Measurements from ENCODE around the gene PPM1K. TPM values are rescaled to one million over a fixed set of nuclear protein-coding genes. Genes with fewer than 3 reads are reported as not detected.

The PPM1K gene
- total RNA-seq, 1 donor from 2014 or later, result 22.8 TPM

DNA sequence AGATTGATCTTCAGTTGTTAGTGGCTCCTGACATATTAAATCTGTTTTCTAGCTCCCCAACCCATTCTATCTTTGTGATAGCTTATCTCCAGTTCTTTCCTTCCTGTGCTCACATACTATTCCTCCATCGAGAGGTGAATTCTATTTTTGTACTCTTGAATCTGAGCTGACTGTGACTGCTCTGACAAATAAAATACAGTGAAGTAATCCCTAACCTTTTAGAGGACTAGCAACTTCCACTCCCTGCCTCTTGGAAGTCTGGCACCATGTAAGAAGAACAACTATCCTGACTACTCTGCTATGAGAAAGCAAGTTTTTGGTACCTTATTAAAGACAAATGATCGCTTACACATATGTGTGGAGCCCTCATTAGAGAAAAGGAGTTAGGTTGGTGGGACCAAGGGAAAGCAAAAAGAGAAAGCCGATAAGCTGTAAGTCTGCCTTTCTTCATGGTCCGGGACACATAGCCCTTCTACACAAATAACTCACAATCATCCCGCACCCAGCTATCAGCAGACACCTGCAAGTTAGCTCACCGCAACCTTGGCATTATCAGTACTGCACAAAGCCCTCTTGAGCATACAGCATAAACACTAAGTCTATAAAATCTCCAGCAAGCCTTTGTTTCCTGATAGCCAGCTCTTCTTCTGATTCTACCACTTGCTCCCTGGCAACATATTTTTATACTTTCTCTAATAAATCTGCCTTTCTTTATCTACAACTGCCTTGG, 13.5 kb upstream of the PPM1K start:
- no peaks in the 10 kb centered on the region for H3K4me1 ChIP-seq
- H3K9me3 ChIP-seq, result no peaks in the 10 kb centered on the region
- TF ChIP-seq POLR2A (IDR thresholded peaks at IDR 0.05), result no peak
- no peak for TF ChIP-seq CTCF (IDR thresholded peaks at IDR 0.05)
- no peak for TF ChIP-seq POLR2AphosphoS5 (IDR thresholded peaks at IDR 0.05; ENCODE audit: insufficient read depth in 1 of 2, low read depth in 1 of 2)
- H3K36me3 ChIP-seq, result no peaks in the 10 kb centered on the region
- no peak for DNase-seq (ENCODE audit: extremely low spot score in 2 of 2)
- intact Hi-C loops (cut with DNase I), result no loop called here
- no peak overlapping the region for H3K27ac ChIP-seq
- H3K27me3 ChIP-seq, result no peaks in the 10 kb centered on the region
- H3K4me3 ChIP-seq, result no peak overlapping the region

DNA sequence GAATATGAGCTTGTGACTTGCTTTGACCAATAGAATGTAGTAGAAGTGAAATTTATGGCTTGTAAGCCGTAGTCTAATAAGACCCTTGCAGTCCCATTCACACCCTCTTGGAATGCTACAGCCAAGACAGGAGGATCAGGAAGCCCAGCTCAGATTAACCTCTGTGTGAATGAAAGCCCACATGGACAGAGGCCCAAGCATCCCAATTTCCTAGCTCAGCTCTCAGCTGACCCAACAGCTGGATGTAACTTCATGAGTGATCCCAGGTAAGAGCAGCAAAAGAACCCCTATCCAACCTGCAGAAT, 12.8 kb upstream of the PPM1K start:
- Histone ChIP-seq H3K36me3 (no peaks in the 10 kb centered on the region), H3K27ac (no peak overlapping the region), H3K9me3 (no peaks in the 10 kb centered on the region), H3K27me3 (no peaks in the 10 kb centered on the region), H3K4me1 (no peaks in the 10 kb centered on the region), H3K4me3 (no peak overlapping the region)
- no peak for DNase-seq (ENCODE audit: extremely low spot score in 2 of 2)
- intact Hi-C loops (cut with DNase I), result no loop called here
- TF ChIP-seq CTCF (IDR thresholded peaks at IDR 0.05) (no peak), POLR2A (IDR thresholded peaks at IDR 0.05) (no peak), POLR2AphosphoS5 (IDR thresholded peaks at IDR 0.05; ENCODE audit: insufficient read depth in 1 of 2, low read depth in 1 of 2) (no peak)

DNA sequence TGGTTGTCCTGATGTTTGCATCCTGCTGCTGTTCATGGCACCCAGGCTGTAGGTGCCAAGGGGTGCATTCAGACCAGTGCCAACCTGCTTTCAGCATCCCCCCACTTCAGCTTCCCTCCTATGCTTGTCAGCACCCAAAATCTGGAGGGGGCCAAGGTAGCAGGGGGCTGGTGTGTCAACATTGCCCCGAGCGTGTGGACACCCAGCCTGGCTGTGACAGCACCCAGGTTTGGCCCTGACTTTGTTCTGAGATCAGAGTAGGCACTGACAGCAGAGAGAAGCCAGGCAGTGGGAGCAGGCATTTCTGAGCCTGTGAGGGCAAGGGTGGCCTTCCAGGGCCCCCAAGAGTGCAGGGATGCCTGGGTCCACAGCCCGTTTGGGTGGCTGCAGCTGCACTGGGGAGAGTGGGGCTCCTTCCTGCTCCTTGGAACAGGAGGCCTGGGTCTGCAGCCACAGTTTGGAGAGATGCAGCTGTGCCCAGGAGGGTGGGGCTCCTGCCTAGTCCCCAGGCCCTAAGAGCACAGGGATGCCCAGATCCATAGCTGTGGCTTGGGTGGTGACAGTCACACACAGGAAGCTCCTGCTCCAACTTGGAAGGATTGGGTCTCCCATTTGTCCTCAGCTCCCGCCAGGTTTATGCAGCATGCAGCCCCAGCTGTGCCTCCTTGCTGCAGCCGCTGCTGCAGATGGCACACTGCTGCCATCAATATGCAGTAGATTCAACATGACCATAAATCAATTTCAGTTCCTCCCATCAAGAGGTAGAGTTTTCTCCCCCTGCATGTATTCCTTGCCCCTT, 12.3 kb upstream of the PPM1K start:
- Histone ChIP-seq H3K4me3 (no peak overlapping the region), H3K36me3 (no peaks in the 10 kb centered on the region), H3K4me1 (peaks cover under 1% of the 10 kb centered on the region), H3K27me3 (no peaks in the 10 kb centered on the region), H3K9me3 (no peaks in the 10 kb centered on the region), H3K27ac (no peak overlapping the region)
- DNase-seq (ENCODE audit: extremely low spot score in 2 of 2), result no peak
- intact Hi-C loops (cut with DNase I), result no loop called here
- TF ChIP-seq CTCF (IDR thresholded peaks at IDR 0.05) (no peak), POLR2A (IDR thresholded peaks at IDR 0.05) (no peak), POLR2AphosphoS5 (IDR thresholded peaks at IDR 0.05; ENCODE audit: insufficient read depth in 1 of 2, low read depth in 1 of 2) (no peak)

GRCh38 chr4:88295656-88296055, 11.3 kb upstream of the PPM1K start:
- intact Hi-C loops (cut with DNase I), result no loop called here
- H3K27ac ChIP-seq, result no peak overlapping the region

More at GRCh38 chr4:88295656-88296055, 11.3 kb upstream of the PPM1K start:
- no peaks in the 10 kb centered on the region for H3K36me3 ChIP-seq
- H3K4me3 ChIP-seq, result no peak overlapping the region
- H3K4me1 ChIP-seq, result peaks cover 5% of the 10 kb centered on the region
- no peaks in the 10 kb centered on the region for H3K9me3 ChIP-seq
- TF ChIP-seq POLR2AphosphoS5 (IDR thresholded peaks at IDR 0.05; ENCODE audit: insufficient read depth in 1 of 2, low read depth in 1 of 2) (no peak), CTCF (IDR thresholded peaks at IDR 0.05) (no peak), POLR2A (IDR thresholded peaks at IDR 0.05) (no peak)
- DNase-seq (ENCODE audit: extremely low spot score in 2 of 2), result no peak
- H3K27me3 ChIP-seq, result no peaks in the 10 kb centered on the region
